ENCODE results near the gene CRELD1. TPM values are rescaled to one million over a fixed set of nuclear protein-coding genes. Genes with fewer than 3 reads are reported as not detected.

CRELD1 gene
- total and polyA plus RNA-seq, 9 of the 15 experiments (the other 6 are each of a cell fraction or from before 2014, with no cell fraction given), result 3.3 to 25.8 (median 16.5) TPM

DNA sequence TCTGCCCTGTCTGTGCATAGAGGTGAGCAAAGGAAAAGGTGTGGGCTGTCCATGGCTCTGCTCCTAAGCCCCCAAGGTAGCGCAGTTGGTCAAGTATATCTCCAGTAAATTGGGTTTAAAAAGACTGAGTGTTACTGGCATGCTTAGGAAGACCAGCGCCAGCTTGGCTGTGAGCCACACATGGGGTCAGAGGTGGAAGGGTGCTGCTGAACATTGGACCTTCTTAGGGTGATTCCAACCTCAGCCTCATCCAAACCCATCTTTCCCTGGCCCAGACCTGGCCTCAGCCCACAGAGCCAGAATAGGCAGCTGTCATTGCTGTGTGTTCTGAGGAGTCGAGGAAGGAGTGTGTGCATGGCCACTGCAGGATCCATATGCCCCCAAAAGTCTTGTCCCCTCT lies 25.3 kb upstream of the CRELD1 start (continued):
- TF ChIP-seq MITF (IDR thresholded peaks at IDR 0.05), result no peak
- TF ChIP-seq, protein P1, sequence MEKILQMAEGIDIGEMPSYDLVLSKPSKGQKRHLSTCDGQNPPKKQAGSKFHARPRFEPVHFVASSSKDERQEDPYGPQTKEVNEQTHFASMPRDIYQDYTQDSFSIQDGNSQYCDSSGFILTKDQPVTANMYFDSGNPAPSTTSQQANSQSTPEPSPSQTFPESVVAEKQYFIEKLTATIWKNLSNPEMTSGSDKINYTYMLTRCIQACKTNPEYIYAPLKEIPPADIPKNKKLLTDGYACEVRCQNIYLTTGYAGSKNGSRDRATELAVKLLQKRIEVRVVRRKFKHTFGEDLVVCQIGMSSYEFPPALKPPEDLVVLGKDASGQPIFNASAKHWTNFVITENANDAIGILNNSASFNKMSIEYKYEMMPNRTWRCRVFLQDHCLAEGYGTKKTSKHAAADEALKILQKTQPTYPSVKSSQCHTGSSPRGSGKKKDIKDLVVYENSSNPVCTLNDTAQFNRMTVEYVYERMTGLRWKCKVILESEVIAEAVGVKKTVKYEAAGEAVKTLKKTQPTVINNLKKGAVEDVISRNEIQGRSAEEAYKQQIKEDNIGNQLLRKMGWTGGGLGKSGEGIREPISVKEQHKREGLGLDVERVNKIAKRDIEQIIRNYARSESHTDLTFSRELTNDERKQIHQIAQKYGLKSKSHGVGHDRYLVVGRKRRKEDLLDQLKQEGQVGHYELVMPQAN (IDR thresholded peaks at IDR 0.05; ENCODE audit: borderline replicate concordance), result no peak
- no peak for TF ChIP-seq SMAD4 (CRISPR knock-in tag; conservative IDR thresholded peaks at IDR 0.05)
- TF ChIP-seq ZFP30 (CRISPR knock-in tag; IDR thresholded peaks at IDR 0.05; ENCODE audit: borderline replicate concordance), result no peak
- no peak for TF ChIP-seq CEBPG (CRISPR knock-in tag; IDR thresholded peaks at IDR 0.05)
- TF ChIP-seq CEBPG (tag; conservative IDR thresholded peaks at IDR 0.05 in 1 of 2, IDR thresholded peaks at IDR 0.05 in 1 of 2), result no peak
- TF ChIP-seq JUN (IDR thresholded peaks at IDR 0.05; ENCODE audit: borderline replicate concordance, low read depth, low read length), result no peak
- TF ChIP-seq JUN (CRISPR knock-in tag; IDR thresholded peaks at IDR 0.05; ENCODE audit: borderline replicate concordance), result no peak
- TF ChIP-seq PKNOX1 (IDR thresholded peaks at IDR 0.05), result no peak
- TF ChIP-seq GATA2 (CRISPR knock-in tag; IDR thresholded peaks at IDR 0.05), result no peak
- TF ChIP-seq FOXA3 (CRISPR knock-in tag; conservative IDR thresholded peaks at IDR 0.05 in 1 of 2, IDR thresholded peaks at IDR 0.05 in 1 of 2), result no peak
- TF ChIP-seq, protein P2, sequence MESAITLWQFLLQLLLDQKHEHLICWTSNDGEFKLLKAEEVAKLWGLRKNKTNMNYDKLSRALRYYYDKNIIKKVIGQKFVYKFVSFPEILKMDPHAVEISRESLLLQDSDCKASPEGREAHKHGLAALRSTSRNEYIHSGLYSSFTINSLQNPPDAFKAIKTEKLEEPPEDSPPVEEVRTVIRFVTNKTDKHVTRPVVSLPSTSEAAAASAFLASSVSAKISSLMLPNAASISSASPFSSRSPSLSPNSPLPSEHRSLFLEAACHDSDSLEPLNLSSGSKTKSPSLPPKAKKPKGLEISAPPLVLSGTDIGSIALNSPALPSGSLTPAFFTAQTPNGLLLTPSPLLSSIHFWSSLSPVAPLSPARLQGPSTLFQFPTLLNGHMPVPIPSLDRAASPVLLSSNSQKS (CRISPR knock-in tag; IDR thresholded peaks at IDR 0.05), result no peak
- TF ChIP-seq, protein P3, sequence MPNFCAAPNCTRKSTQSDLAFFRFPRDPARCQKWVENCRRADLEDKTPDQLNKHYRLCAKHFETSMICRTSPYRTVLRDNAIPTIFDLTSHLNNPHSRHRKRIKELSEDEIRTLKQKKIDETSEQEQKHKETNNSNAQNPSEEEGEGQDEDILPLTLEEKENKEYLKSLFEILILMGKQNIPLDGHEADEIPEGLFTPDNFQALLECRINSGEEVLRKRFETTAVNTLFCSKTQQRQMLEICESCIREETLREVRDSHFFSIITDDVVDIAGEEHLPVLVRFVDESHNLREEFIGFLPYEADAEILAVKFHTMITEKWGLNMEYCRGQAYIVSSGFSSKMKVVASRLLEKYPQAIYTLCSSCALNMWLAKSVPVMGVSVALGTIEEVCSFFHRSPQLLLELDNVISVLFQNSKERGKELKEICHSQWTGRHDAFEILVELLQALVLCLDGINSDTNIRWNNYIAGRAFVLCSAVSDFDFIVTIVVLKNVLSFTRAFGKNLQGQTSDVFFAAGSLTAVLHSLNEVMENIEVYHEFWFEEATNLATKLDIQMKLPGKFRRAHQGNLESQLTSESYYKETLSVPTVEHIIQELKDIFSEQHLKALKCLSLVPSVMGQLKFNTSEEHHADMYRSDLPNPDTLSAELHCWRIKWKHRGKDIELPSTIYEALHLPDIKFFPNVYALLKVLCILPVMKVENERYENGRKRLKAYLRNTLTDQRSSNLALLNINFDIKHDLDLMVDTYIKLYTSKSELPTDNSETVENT (CRISPR knock-in tag; IDR thresholded peaks at IDR 0.05), result no peak
